Nephron progenitor cell (in vitro differentiated cells): ENCODE results near the gene AOAH.
"Not testable (repeated sequence)": the region's sequence is repeated elsewhere in the genome, so short reads cannot be mapped to it uniquely, and the experiment has no call there.

Experiments
- DNase-seq: peaks from one replicate; pipeline ENCODE4 v3.0.0; 2021
- H3K27ac Mint-ChIP-seq: 2 replicates; pipeline ENCODE4 v1.8.0; 2021; ENCODE audit warnings: mild to moderate bottlenecking, moderate library complexity, mixed read lengths
- H3K27me3 Mint-ChIP-seq: 2 replicates; pipeline ENCODE4 v1.8.0; 2021; ENCODE audit warnings: mild to moderate bottlenecking, low read depth, mixed read lengths; ENCODE audit not compliant: poor library complexity
- H3K36me3 Mint-ChIP-seq: 2 replicates; pipeline ENCODE4 v1.8.0; 2021; ENCODE audit warnings: low read depth, mixed read lengths
- H3K4me1 Mint-ChIP-seq: 2 replicates; pipeline ENCODE4 v1.8.0; 2021; ENCODE audit warnings: mixed read lengths
- H3K4me3 Mint-ChIP-seq: 2 replicates; pipeline ENCODE4 v1.8.0; 2021; ENCODE audit warnings: mild to moderate bottlenecking, moderate library complexity, mixed read lengths
- H3K9me3 Mint-ChIP-seq: 2 replicates; pipeline ENCODE4 v1.8.0; 2021; ENCODE audit warnings: mild to moderate bottlenecking, moderate library complexity, mixed read lengths
- CTCF ChIP-seq: fragments of 200-600 bp; sonication (generic); IDR thresholded peaks from 2 replicates; pipeline ENCODE4 v1.5.0; 2021; ENCODE audit warnings: antibody characterized with exemption

The AOAH gene

GRCh38 chr7:36497775-36498174 is 226.5 kb downstream of the AOAH start:
- DNase-seq = no peak
- Mint-ChIP-seq H3K4me3 (no peak overlapping the region), H3K27ac (no peak overlapping the region), H3K36me3 (peaks cover 3% of the 10 kb centered on the region), H3K9me3 (peaks cover 40% of the 10 kb centered on the region), H3K4me1 (peaks cover 6% of the 10 kb centered on the region), H3K27me3 (peaks cover 3% of the 10 kb centered on the region)
- TF ChIP-seq CTCF = no peak

GRCh38 chr7:36497176-36497575 is 227.1 kb downstream of the AOAH start:
- peaks cover 36% of the 10 kb centered on the region for H3K9me3 Mint-ChIP-seq

GRCh38 chr7:36496576-36496975 is 227.7 kb downstream of the AOAH start:
- H3K27me3 Mint-ChIP-seq = peaks cover 3% of the 10 kb centered on the region
- no peak overlapping the region for H3K27ac Mint-ChIP-seq
- peaks cover 3% of the 10 kb centered on the region for H3K36me3 Mint-ChIP-seq
- TF ChIP-seq CTCF = no peak
- peaks cover 6% of the 10 kb centered on the region for H3K4me1 Mint-ChIP-seq
- H3K9me3 Mint-ChIP-seq = peaks cover 41% of the 10 kb centered on the region
- DNase-seq = no peak
- H3K4me3 Mint-ChIP-seq = no peak overlapping the region

More at GRCh38 chr7:36497176-36497575, 227.1 kb downstream of the AOAH start:
- not testable (repeated sequence) for H3K4me1 Mint-ChIP-seq, H3K27ac Mint-ChIP-seq, DNase-seq, H3K36me3 Mint-ChIP-seq, H3K4me3 Mint-ChIP-seq, H3K27me3 Mint-ChIP-seq

- DNase-seq = no peak
- Mint-ChIP-seq H3K9me3 (peaks cover 54% of the 10 kb centered on the region), H3K4me3 (no peak overlapping the region), H3K27me3 (peaks cover 3% of the 10 kb centered on the region), H3K36me3 (peaks cover 3% of the 10 kb centered on the region), H3K27ac (no peak overlapping the region), H3K4me1 (peaks cover 3% of the 10 kb centered on the region)
- TF ChIP-seq CTCF = no peak
Observed at GRCh38 chr7:36491317-36491716, 233.0 kb downstream of the AOAH start.

GRCh38 chr7:36490419-36490830 is 233.9 kb downstream of the AOAH start:
- no peak for TF ChIP-seq CTCF
- peaks cover 3% of the 10 kb centered on the region for H3K27me3 Mint-ChIP-seq
- peaks cover 3% of the 10 kb centered on the region for H3K36me3 Mint-ChIP-seq
- peaks cover 12% of the 10 kb centered on the region for H3K4me1 Mint-ChIP-seq
- no peak overlapping the region for H3K27ac Mint-ChIP-seq
- peaks cover 49% of the 10 kb centered on the region for H3K9me3 Mint-ChIP-seq
- no peak for DNase-seq
- H3K4me3 Mint-ChIP-seq = no peak overlapping the region

- not testable (repeated sequence) for H3K4me3 Mint-ChIP-seq, H3K27ac Mint-ChIP-seq, H3K36me3 Mint-ChIP-seq
Observed at GRCh38 chr7:36488672-36489071, 235.6 kb downstream of the AOAH start.

GRCh38 chr7:36487756-36488336 is 236.4 kb downstream of the AOAH start:
- TF ChIP-seq CTCF = peak; percentile 78
- H3K36me3 Mint-ChIP-seq = no peaks in the 10 kb centered on the region
- DNase-seq = peak; percentile 12
- peaks cover 34% of the 10 kb centered on the region for H3K9me3 Mint-ChIP-seq
- no peak overlapping the region for H3K27ac Mint-ChIP-seq
- peaks cover 25% of the 10 kb centered on the region for H3K4me1 Mint-ChIP-seq
- H3K4me3 Mint-ChIP-seq = no peak overlapping the region
- no peaks in the 10 kb centered on the region for H3K27me3 Mint-ChIP-seq

More at GRCh38 chr7:36488672-36489071, 235.6 kb downstream of the AOAH start:
- Mint-ChIP-seq H3K9me3 (peaks cover 37% of the 10 kb centered on the region), H3K4me1 (peaks cover 20% of the 10 kb centered on the region)
- not testable (repeated sequence) for DNase-seq, H3K27me3 Mint-ChIP-seq
